ENCODE measurements around the gene ABCC1.
"Not testable (repeated sequence)": the region's sequence is repeated elsewhere in the genome, so short reads cannot be mapped to it uniquely, and the experiment has no call there.

ABCC1 gene

GRCh38 chr16:15967655-15968315 is 18.4 kb downstream of the ABCC1 start:
- DNase-seq (ENCODE audit: low spot score), result no peak

GRCh38 chr16:15970202-15970601 is 20.8 kb downstream of the ABCC1 start:
- DNase-seq (ENCODE audit: low spot score), result no peak

- DNase-seq (ENCODE audit: low spot score), result no peak
These were observed 21.5 kb downstream of the ABCC1 start for GRCh38 chr16:15970743-15971439.

GRCh38 chr16:15971440-15971815 is 22.0 kb downstream of the ABCC1 start:
- no peak for DNase-seq (ENCODE audit: low spot score)

- DNase-seq (ENCODE audit: low spot score), result no peak
These were observed 22.8 kb downstream of the ABCC1 start for GRCh38 chr16:15972046-15972868.

- DNase-seq (ENCODE audit: low spot score), result no peak
These were observed 24.0 kb downstream of the ABCC1 start for GRCh38 chr16:15973421-15973820.

GRCh38 chr16:15974057-15974456 is 24.6 kb downstream of the ABCC1 start:
- no peak for DNase-seq (ENCODE audit: low spot score)

- DNase-seq (ENCODE audit: low spot score), result no peak
These were observed 25.8 kb downstream of the ABCC1 start for GRCh38 chr16:15975172-15975571.

- no peak for DNase-seq (ENCODE audit: low spot score)
These were observed 26.9 kb downstream of the ABCC1 start for GRCh38 chr16:15976225-15976812.

GRCh38 chr16:15976929-15977637 is 27.7 kb downstream of the ABCC1 start:
- peak; percentile 79 for DNase-seq (ENCODE audit: low spot score)

- DNase-seq (ENCODE audit: low spot score), result no peak
These were observed 30.4 kb downstream of the ABCC1 start for GRCh38 chr16:15979801-15980200.

- no peak for DNase-seq (ENCODE audit: low spot score)
These were observed 30.9 kb downstream of the ABCC1 start for GRCh38 chr16:15980329-15980728.

- DNase-seq (ENCODE audit: low spot score), result no peak
These were observed 32.0 kb downstream of the ABCC1 start for GRCh38 chr16:15981382-15981781.

GRCh38 chr16:15982194-15982915 is 32.9 kb downstream of the ABCC1 start:
- not testable (repeated sequence) for DNase-seq (ENCODE audit: low spot score)

GRCh38 chr16:15983898-15984297 is 34.5 kb downstream of the ABCC1 start:
- DNase-seq (ENCODE audit: low spot score), result no peak

GRCh38 chr16:15985144-15985543 is 35.7 kb downstream of the ABCC1 start:
- no peak for DNase-seq (ENCODE audit: low spot score)

GRCh38 chr16:15986261-15986660 is 36.8 kb downstream of the ABCC1 start:
- DNase-seq (ENCODE audit: low spot score), result no peak

GRCh38 chr16:15988268-15989013 is 39.0 kb downstream of the ABCC1 start:
- no peak for DNase-seq (ENCODE audit: low spot score)

- DNase-seq (ENCODE audit: low spot score), result no peak
These were observed 41.5 kb downstream of the ABCC1 start for GRCh38 chr16:15990902-15991301.

- DNase-seq (ENCODE audit: low spot score), result no peak
These were observed 43.7 kb downstream of the ABCC1 start for GRCh38 chr16:15993128-15993527.

GRCh38 chr16:15993541-15993940 is 44.1 kb downstream of the ABCC1 start:
- DNase-seq (ENCODE audit: low spot score), result no peak
